GM12878 (cell line): ENCODE measurements around the gene PRDM15. TPM values are rescaled to one million over a fixed set of nuclear protein-coding genes. Genes with fewer than 3 reads are reported as not detected.

Source experiments
- ATAC-seq: fragments of 200-7000 bp; cut with Tn5 transposase; 3 replicates; pipeline ENCODE4 v1.9.1; 2020; ENCODE audit warnings: mild to moderate bottlenecking, moderate library complexity
- BruUV-seq: library from RNA; stranded (reverse); fragments of 400-500 nt; replicated peaks from 2 replicates; lab custom pipeline; 2021; lab: Mats Ljungman, UMichigan
- CTCF ChIA-PET: fragments of 300-600 bp; sonication (Branson Sonifier 250); formaldehyde crosslinking; extraction: SDS; loops from one replicate; lab custom pipeline; 2021; ENCODE audit warnings: inconsistent platforms; lab: Yijun Ruan, JAX
- POLR2A ChIA-PET: fragments of 350-600 bp; formaldehyde crosslinking; extraction: SDS; loops from one replicate; lab custom pipeline; 2021; ENCODE audit warnings: inconsistent platforms; lab: Charles Lee
- RAD21 ChIA-PET: fragments of 300-600 bp; sonication (Branson Sonifier 250); formaldehyde crosslinking; loops from one replicate; lab custom pipeline; 2023; ENCODE audit warnings: antibody characterized with exemption; ENCODE audit not compliant: unreplicated experiment; lab: Charles Lee
- SMC1A ChIA-PET: fragments of 300-600 bp; sonication (Branson Sonifier 250); formaldehyde crosslinking; loops from one replicate; lab custom pipeline; 2023; ENCODE audit not compliant: unreplicated experiment, uncharacterized antibody; lab: Charles Lee
- DNase-seq: peaks from one replicate; pipeline ENCODE4 v3.0.0-alpha.2; 2011; ENCODE audit warnings: low read depth, low spot score
- FAIRE-seq: peaks from 3 replicates; lab custom pipeline; 2011; peaks lifted over from hg19 to GRCh38; lab: Jason Lieb, UNC
- H2AFZ ChIP-seq: 2 replicates; pipeline ENCODE4 v1.6.0; 2011; ENCODE audit warnings: low read depth, low read length, control low read depth; ENCODE audit not compliant: control insufficient read depth
- H3K27ac ChIP-seq: 2 replicates; pipeline ENCODE4 v1.5.1; 2011; ENCODE audit warnings: control low read depth; ENCODE audit not compliant: control insufficient read depth, insufficient read depth
- H3K27me3 ChIP-seq, 2 experiments: replicated peaks in 1 of 2; 2 replicates each; pipeline versions ENCODE4 v1.6.0 to v1.6.1; 2011; ENCODE audit warnings: low read length in 1 of 2; ENCODE audit not compliant: control insufficient read depth in 2 of 2, insufficient read depth in 2 of 2
- H3K36me3 ChIP-seq, 2 experiments: 2 replicates each; pipeline ENCODE4 v1.5.1; 2011; ENCODE audit warnings: low read length in 1 of 2; ENCODE audit not compliant: control insufficient read depth in 2 of 2, insufficient read depth in 2 of 2
- H3K4me1 ChIP-seq: 2 replicates; pipeline ENCODE4 v1.6.1; 2011; ENCODE audit warnings: mild to moderate bottlenecking, low read length, moderate library complexity, mixed read lengths; ENCODE audit not compliant: control insufficient read depth, insufficient read depth
- H3K4me2 ChIP-seq: 2 replicates; pipeline ENCODE4 v1.6.0; 2011; ENCODE audit warnings: control low read depth; ENCODE audit not compliant: control insufficient read depth, insufficient read depth
- H3K4me3 ChIP-seq: fragments of 200-600 bp; sonication (generic); 2 replicates; pipeline ENCODE4 v1.5.1; 2016
- H3K79me2 ChIP-seq: 2 replicates; pipeline ENCODE4 v1.6.0; 2011; ENCODE audit warnings: low read length; ENCODE audit not compliant: control insufficient read depth, insufficient read depth
- H3K9ac ChIP-seq: 2 replicates; pipeline ENCODE4 v1.8.0; 2011; ENCODE audit warnings: low read length, control low read depth, mixed read lengths; ENCODE audit not compliant: control insufficient read depth, insufficient read depth
- H3K9me3 ChIP-seq: replicated peaks from 3 replicates; pipeline ENCODE4 v1.5.1; 2011; ENCODE audit warnings: mild to moderate bottlenecking, low read length; ENCODE audit not compliant: control insufficient read depth, insufficient read depth
- H4K20me1 ChIP-seq: 2 replicates; pipeline ENCODE4 v1.6.0; 2011; ENCODE audit not compliant: control insufficient read depth, insufficient read depth
- CEBPB ChIP-seq, 2 experiments: fragments of 150-350 bp in 1 of 2; IDR thresholded peaks; 2 replicates each; pipeline ENCODE4 v1.6.1; 2012 to 2014; ENCODE audit warnings: low read depth in 2 of 2, low read length in 2 of 2, borderline replicate concordance in 1 of 2, inconsistent platforms in 1 of 2
- CHD2 ChIP-seq: IDR thresholded peaks from 2 replicates; pipeline ENCODE4 v1.6.1; 2011; ENCODE audit warnings: low read depth, low read length, improper control_type of control experiment, borderline replicate concordance
- FOS ChIP-seq: IDR thresholded peaks from 3 replicates; pipeline ENCODE4 v1.6.1; 2011; ENCODE audit warnings: borderline replicate concordance; ENCODE audit not compliant: insufficient read length; ENCODE audit errors: extremely low read depth
- FOXM1 ChIP-seq: IDR thresholded peaks from 2 replicates; pipeline ENCODE4 v1.6.1; 2012; ENCODE audit warnings: low read depth, mild to moderate bottlenecking, inconsistent platforms, low read length, moderate library complexity
- GABPA ChIP-seq: IDR thresholded peaks from 2 replicates; pipeline ENCODE4 v1.6.1; 2014; ENCODE audit warnings: antibody characterized with exemption, low read depth, mild to moderate bottlenecking, inconsistent platforms
- HDAC2 ChIP-seq: fragments of 200-600 bp; sonication (generic); IDR thresholded peaks from 2 replicates; pipeline ENCODE4 v1.6.1; 2017
- POLR2AphosphoS5 ChIP-seq: IDR thresholded peaks from 2 replicates; pipeline ENCODE4 v1.6.1; 2011; ENCODE audit warnings: mild to moderate bottlenecking, low read length, inconsistent platforms
- RAD51 ChIP-seq: fragments of 450-650 bp; IDR thresholded peaks from 2 replicates; pipeline ENCODE4 v1.6.1; 2016; ENCODE audit warnings: moderate library complexity, mild to moderate bottlenecking, inconsistent platforms
- STAT1 ChIP-seq: fragments of 450-650 bp; conservative IDR thresholded peaks from 2 replicates; pipeline ENCODE4 v1.6.1; 2014; ENCODE audit warnings: antibody characterized with exemption, mild to moderate bottlenecking
- ZNF384 ChIP-seq: IDR thresholded peaks from 2 replicates; pipeline ENCODE4 v1.6.1; 2012; ENCODE audit warnings: low read depth, mild to moderate bottlenecking, low read length, improper control_type of control experiment, borderline replicate concordance
- WGBS: methylation state at CpG from one replicate; pipeline ENCODE4 v1.1.6; 2016; ENCODE audit warnings: low lambda C conversion rate; ENCODE audit not compliant: insufficient replicate concordance, insufficient coverage; ENCODE audit errors: missing lambda C conversion rate; 5-methylcytosine and 5-hydroxymethylcytosine counted together
- in situ Hi-C: fragments of 300-500 bp; cut with MboI; formaldehyde crosslinking; loops from 9 replicates; pipeline ENCODE4 v1.14.3; 2018; ENCODE audit warnings: mixed read lengths
- intact Hi-C: fragments of 100-400 bp; cut with micrococcal nuclease; formaldehyde crosslinking; loops from one replicate; pipeline ENCODE4 v1.14.2; 2022; ENCODE audit not compliant: unreplicated experiment
- polyA plus RNA-seq, 11 experiments: library from polyadenylated mRNA; depleted of rRNA in 4 of 11; unstranded in 6 of 11; stranded (reverse) in 5 of 11; fragments of >200 nt; fragmentation: Nextera tagmentation in 4 of 11; fragmentation: Illumina TruSeq in 1 of 11; extraction: Ambion mirVana in 4 of 11; extraction: Trizol in 1 of 11; gene quantifications; 1 replicate in 1 of 11; 2 replicates in 10 of 11; pipeline versions ENCODE4 v1.2.1 to v1.2.3, GENCODE V29; 2011 to 2016; ENCODE audit warnings: inconsistent platforms in 2 of 11, missing spikeins in 2 of 11, low read depth in 1 of 11
- total RNA-seq, 4 experiments: library from RNA; depleted of rRNA in 3 of 4; stranded (reverse); fragments of >200 nt in 3 of 4; fragmentation: Illumina TruSeq in 1 of 4; extraction: Trizol in 1 of 4; gene quantifications; 2 replicates each; pipeline versions ENCODE4 v1.2.1 to v1.2.3, GENCODE V29; 2013 to 2021
- TF ChIP-seq, protein P1 (sequence below): fragments of 450-650 bp; IDR thresholded peaks from 2 replicates; pipeline ENCODE4 v1.6.1; 2016; ENCODE audit warnings: mild to moderate bottlenecking
- TF ChIP-seq, protein P2 (sequence below): IDR thresholded peaks from 2 replicates; pipeline ENCODE4 v1.6.1; 2012; ENCODE audit warnings: improper control_type of control experiment, low read depth, low read length; ENCODE audit not compliant: insufficient replicate concordance

The PRDM15 gene
- total and polyA plus RNA-seq, 10 of the 15 experiments (the other 5 are each of a cell fraction or from before 2014, with no cell fraction given) = 2.2 to 16.0 (median 8.6) TPM

DNA sequence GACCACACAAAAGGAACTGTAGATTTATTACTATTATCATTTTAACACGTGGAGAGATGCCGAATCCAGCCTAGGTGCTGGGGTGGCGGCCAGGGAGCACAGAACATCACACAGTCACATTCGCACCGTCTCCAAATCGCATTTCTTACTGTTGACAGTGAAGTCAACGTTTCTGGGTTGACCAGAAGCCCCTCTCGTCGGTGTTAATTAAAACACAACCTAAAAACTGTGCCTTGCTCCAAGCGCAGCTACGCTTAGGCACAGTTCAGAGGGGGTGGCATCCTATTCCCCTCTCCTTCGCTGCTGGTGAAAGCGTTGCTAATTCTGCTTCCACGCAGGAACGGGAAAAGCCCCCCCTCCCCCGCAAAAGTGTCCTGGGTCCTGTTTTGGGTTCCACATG lies 116.4 kb downstream of the PRDM15 start:
- SMC1A ChIA-PET = no interaction called here
- CTCF ChIA-PET = interaction anchor here (1.3 kb wide), 1 partner anchor 150 kb away, joined by 3 read pairs; no protein-coding TSS in a partner anchor
- WGBS = 25% methylated on average over 16 of the region's 16 CpGs
- Histone ChIP-seq H3K27ac (no peak overlapping the region), H3K36me3 (no peaks in the 10 kb centered on the region), H3K4me3 (no peak overlapping the region), H3K9me3 (no peaks in the 10 kb centered on the region; the same call in 2 of the 3 replicates), H2AFZ (no peak overlapping the region), H3K4me2 (no peak overlapping the region), H3K9ac (no peak overlapping the region), H4K20me1 (no peaks in the 10 kb centered on the region), H3K4me1 (no peaks in the 10 kb centered on the region), H3K27me3 (peaks cover 18 to 26% of the 10 kb centered on the region in 2 experiments), H3K79me2 (no peaks in the 10 kb centered on the region)
- DNase-seq (no peak), ATAC-seq (no peak), FAIRE-seq (no peak)
- RAD21 ChIA-PET = interaction anchor here (1.0 kb wide), 1 partner anchor 113 kb away, joined by 3 read pairs; no protein-coding TSS in a partner anchor
- POLR2A ChIA-PET = no interaction called here
- TF ChIP-seq CEBPB (IDR thresholded peaks at IDR 0.05; ENCODE audit: borderline replicate concordance in 1 of 2, low read depth in 2 of 2, low read length in 2 of 2) (no peak), HDAC2 (no peak), POLR2AphosphoS5 (no peak), STAT1 (no peak), GABPA (no peak), FOS (no peak), RAD51 (no peak), CHD2 (no peak), ZNF384 (no peak), FOXM1 (no peak)
- TF ChIP-seq, protein P1, sequence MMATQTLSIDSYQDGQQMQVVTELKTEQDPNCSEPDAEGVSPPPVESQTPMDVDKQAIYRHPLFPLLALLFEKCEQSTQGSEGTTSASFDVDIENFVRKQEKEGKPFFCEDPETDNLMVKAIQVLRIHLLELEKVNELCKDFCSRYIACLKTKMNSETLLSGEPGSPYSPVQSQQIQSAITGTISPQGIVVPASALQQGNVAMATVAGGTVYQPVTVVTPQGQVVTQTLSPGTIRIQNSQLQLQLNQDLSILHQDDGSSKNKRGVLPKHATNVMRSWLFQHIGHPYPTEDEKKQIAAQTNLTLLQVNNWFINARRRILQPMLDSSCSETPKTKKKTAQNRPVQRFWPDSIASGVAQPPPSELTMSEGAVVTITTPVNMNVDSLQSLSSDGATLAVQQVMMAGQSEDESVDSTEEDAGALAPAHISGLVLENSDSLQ = no peak
- TF ChIP-seq, protein P2, sequence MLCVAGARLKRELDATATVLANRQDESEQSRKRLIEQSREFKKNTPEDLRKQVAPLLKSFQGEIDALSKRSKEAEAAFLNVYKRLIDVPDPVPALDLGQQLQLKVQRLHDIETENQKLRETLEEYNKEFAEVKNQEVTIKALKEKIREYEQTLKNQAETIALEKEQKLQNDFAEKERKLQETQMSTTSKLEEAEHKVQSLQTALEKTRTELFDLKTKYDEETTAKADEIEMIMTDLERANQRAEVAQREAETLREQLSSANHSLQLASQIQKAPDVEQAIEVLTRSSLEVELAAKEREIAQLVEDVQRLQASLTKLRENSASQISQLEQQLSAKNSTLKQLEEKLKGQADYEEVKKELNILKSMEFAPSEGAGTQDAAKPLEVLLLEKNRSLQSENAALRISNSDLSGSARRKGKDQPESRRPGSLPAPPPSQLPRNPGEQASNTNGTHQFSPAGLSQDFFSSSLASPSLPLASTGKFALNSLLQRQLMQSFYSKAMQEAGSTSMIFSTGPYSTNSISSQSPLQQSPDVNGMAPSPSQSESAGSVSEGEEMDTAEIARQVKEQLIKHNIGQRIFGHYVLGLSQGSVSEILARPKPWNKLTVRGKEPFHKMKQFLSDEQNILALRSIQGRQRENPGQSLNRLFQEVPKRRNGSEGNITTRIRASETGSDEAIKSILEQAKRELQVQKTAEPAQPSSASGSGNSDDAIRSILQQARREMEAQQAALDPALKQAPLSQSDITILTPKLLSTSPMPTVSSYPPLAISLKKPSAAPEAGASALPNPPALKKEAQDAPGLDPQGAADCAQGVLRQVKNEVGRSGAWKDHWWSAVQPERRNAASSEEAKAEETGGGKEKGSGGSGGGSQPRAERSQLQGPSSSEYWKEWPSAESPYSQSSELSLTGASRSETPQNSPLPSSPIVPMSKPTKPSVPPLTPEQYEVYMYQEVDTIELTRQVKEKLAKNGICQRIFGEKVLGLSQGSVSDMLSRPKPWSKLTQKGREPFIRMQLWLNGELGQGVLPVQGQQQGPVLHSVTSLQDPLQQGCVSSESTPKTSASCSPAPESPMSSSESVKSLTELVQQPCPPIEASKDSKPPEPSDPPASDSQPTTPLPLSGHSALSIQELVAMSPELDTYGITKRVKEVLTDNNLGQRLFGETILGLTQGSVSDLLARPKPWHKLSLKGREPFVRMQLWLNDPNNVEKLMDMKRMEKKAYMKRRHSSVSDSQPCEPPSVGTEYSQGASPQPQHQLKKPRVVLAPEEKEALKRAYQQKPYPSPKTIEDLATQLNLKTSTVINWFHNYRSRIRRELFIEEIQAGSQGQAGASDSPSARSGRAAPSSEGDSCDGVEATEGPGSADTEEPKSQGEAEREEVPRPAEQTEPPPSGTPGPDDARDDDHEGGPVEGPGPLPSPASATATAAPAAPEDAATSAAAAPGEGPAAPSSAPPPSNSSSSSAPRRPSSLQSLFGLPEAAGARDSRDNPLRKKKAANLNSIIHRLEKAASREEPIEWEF = no peak
- intact Hi-C loops (no loop called here), in situ Hi-C loops (no loop called here)
- no TSS peak for BruUV-seq
